Neural progenitor cell (in vitro differentiated cells): ENCODE measurements around the gene PGPEP1.

Experiments
- EZH2 ChIP-seq: fragments of 200-600 bp; sonication (generic); IDR thresholded peaks from 2 replicates; pipeline ENCODE4 v1.6.1; 2017; ENCODE audit warnings: antibody characterized with exemption, mild to moderate bottlenecking, moderate library complexity
- TF ChIP-seq, protein P1 (sequence below): fragments of 200-600 bp; sonication (generic); IDR thresholded peaks from 2 replicates; pipeline ENCODE4 v1.5.1; 2017; ENCODE audit warnings: antibody characterized with exemption, mild to moderate bottlenecking

- TF ChIP-seq, protein P1, sequence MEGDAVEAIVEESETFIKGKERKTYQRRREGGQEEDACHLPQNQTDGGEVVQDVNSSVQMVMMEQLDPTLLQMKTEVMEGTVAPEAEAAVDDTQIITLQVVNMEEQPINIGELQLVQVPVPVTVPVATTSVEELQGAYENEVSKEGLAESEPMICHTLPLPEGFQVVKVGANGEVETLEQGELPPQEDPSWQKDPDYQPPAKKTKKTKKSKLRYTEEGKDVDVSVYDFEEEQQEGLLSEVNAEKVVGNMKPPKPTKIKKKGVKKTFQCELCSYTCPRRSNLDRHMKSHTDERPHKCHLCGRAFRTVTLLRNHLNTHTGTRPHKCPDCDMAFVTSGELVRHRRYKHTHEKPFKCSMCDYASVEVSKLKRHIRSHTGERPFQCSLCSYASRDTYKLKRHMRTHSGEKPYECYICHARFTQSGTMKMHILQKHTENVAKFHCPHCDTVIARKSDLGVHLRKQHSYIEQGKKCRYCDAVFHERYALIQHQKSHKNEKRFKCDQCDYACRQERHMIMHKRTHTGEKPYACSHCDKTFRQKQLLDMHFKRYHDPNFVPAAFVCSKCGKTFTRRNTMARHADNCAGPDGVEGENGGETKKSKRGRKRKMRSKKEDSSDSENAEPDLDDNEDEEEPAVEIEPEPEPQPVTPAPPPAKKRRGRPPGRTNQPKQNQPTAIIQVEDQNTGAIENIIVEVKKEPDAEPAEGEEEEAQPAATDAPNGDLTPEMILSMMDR = no peak
- no peak for TF ChIP-seq EZH2
Observed at GRCh38 chr19:18338541-18338940, 1.9 kb upstream of the PGPEP1 start.
